Loucy (cell line): Measurements from ENCODE around the gene B3GAT2.

Source experiments
- H2AFZ ChIP-seq: fragments of 200-600 bp; sonication (generic); 2 replicates; pipeline ENCODE4 v1.6.0; 2016; ENCODE audit warnings: antibody characterized with exemption, mild to moderate bottlenecking, low read length, moderate library complexity
- H3F3A ChIP-seq: fragments of 200-600 bp; 2 replicates; pipeline ENCODE4 v1.6.0; 2016; ENCODE audit warnings: antibody characterized with exemption, low read depth, mild to moderate bottlenecking
- H3K27me3 ChIP-seq: fragments of 200-600 bp; sonication (generic); 2 replicates; pipeline ENCODE4 v1.6.1; 2014; ENCODE audit warnings: low read length, mild to moderate bottlenecking; ENCODE audit not compliant: insufficient read depth, poor library complexity, severe bottlenecking
- H3K36me3 ChIP-seq: fragments of 200-600 bp; sonication (generic); 2 replicates; pipeline ENCODE4 v1.6.1; 2016; ENCODE audit warnings: low read length; ENCODE audit not compliant: insufficient read depth
- H3K4me1 ChIP-seq: fragments of 200-600 bp; sonication (generic); 2 replicates; pipeline ENCODE4 v1.5.1; 2014; ENCODE audit warnings: low read length, mild to moderate bottlenecking; ENCODE audit not compliant: insufficient read depth, poor library complexity, severe bottlenecking
- H3K4me2 ChIP-seq: fragments of 200-600 bp; sonication (generic); 2 replicates; pipeline ENCODE4 v1.6.0; 2014; ENCODE audit warnings: antibody characterized with exemption, low read length, low read depth, mild to moderate bottlenecking; ENCODE audit not compliant: poor library complexity, severe bottlenecking
- H3K4me3 ChIP-seq: fragments of 200-600 bp; sonication (generic); 2 replicates; pipeline ENCODE4 v1.5.1; 2014; ENCODE audit warnings: low read length, mild to moderate bottlenecking, mixed read lengths; ENCODE audit not compliant: poor library complexity, severe bottlenecking
- H3K79me2 ChIP-seq: fragments of 200-600 bp; sonication (generic); 2 replicates; pipeline ENCODE4 v1.6.1; 2014; ENCODE audit warnings: low read length; ENCODE audit not compliant: insufficient read depth
- H3K9ac ChIP-seq: fragments of 200-600 bp; sonication (generic); 2 replicates; pipeline ENCODE4 v1.6.0; 2014; ENCODE audit warnings: mild to moderate bottlenecking, low read depth, low read length, moderate library complexity; ENCODE audit not compliant: poor library complexity, severe bottlenecking
- H3K9me2 ChIP-seq: fragments of 200-600 bp; sonication (generic); replicated peaks from 2 replicates; pipeline ENCODE4 v1.6.1; 2016; ENCODE audit warnings: low read depth, low read length, mixed read lengths
- H3K9me3 ChIP-seq: fragments of 200-600 bp; sonication (generic); 2 replicates; pipeline ENCODE4 v1.6.1; 2014; ENCODE audit warnings: mild to moderate bottlenecking, antibody characterized with exemption, low read length, low read depth; ENCODE audit not compliant: insufficient read depth
- H4K20me1 ChIP-seq: fragments of 200-600 bp; sonication (generic); 2 replicates; pipeline ENCODE4 v1.6.0; 2014; ENCODE audit warnings: antibody characterized with exemption, low read length, mild to moderate bottlenecking; ENCODE audit not compliant: insufficient read depth, poor library complexity, severe bottlenecking
- CTCF ChIP-seq: fragments of 200-600 bp; sonication (generic); conservative IDR thresholded peaks from 2 replicates; pipeline ENCODE4 v1.5.1; 2014; ENCODE audit warnings: mild to moderate bottlenecking, antibody characterized with exemption, low read length
- EZH2phosphoT487 ChIP-seq: fragments of 200-600 bp; IDR thresholded peaks from 2 replicates; pipeline ENCODE4 v1.6.1; 2018; ENCODE audit warnings: antibody characterized with exemption, mild to moderate bottlenecking, moderate library complexity, borderline replicate concordance

B3GAT2 gene

GRCh38 chr6:70956191-70956450 is 739 bp downstream of the B3GAT2 start:
- TF ChIP-seq EZH2phosphoT487: no peak
- no peak for TF ChIP-seq CTCF

GRCh38 chr6:70955441-70956190 is 1.2 kb downstream of the B3GAT2 start:
- Histone ChIP-seq H2AFZ (no peak overlapping the region), H3K4me2 (no peak overlapping the region), H3F3A (no peaks in the 10 kb centered on the region), H3K9me3 (no peaks in the 10 kb centered on the region), H3K4me1 (no peaks in the 10 kb centered on the region), H3K9me2 (no peaks in the 10 kb centered on the region), H4K20me1 (no peaks in the 10 kb centered on the region), H3K9ac (no peak overlapping the region), H3K27me3 (no peaks in the 10 kb centered on the region), H3K79me2 (no peaks in the 10 kb centered on the region), H3K36me3 (no peaks in the 10 kb centered on the region), H3K4me3 (no peak overlapping the region)
- TF ChIP-seq EZH2phosphoT487: no peak
- no peak for TF ChIP-seq CTCF

More at GRCh38 chr6:70956191-70956450, 739 bp downstream of the B3GAT2 start:
- Histone ChIP-seq H3K79me2 (no peaks in the 10 kb centered on the region), H3K27me3 (no peaks in the 10 kb centered on the region), H3K36me3 (no peaks in the 10 kb centered on the region), H4K20me1 (no peaks in the 10 kb centered on the region), H3K4me3 (no peak overlapping the region), H3K4me1 (no peaks in the 10 kb centered on the region), H3K9me3 (no peaks in the 10 kb centered on the region), H3K9me2 (no peaks in the 10 kb centered on the region), H3K4me2 (no peak overlapping the region), H3F3A (no peaks in the 10 kb centered on the region), H3K9ac (no peak overlapping the region), H2AFZ (no peak overlapping the region)

- Histone ChIP-seq H3K4me3 (no peak overlapping the region), H3K9ac (no peak overlapping the region), H3F3A (no peaks in the 10 kb centered on the region), H3K9me3 (no peaks in the 10 kb centered on the region), H3K79me2 (no peaks in the 10 kb centered on the region), H2AFZ (no peak overlapping the region), H4K20me1 (no peaks in the 10 kb centered on the region), H3K9me2 (no peaks in the 10 kb centered on the region), H3K36me3 (no peaks in the 10 kb centered on the region), H3K4me2 (no peak overlapping the region), H3K27me3 (no peaks in the 10 kb centered on the region), H3K4me1 (no peaks in the 10 kb centered on the region)
- no peak for TF ChIP-seq EZH2phosphoT487
- no peak for TF ChIP-seq CTCF
Measured at GRCh38 chr6:70954750-70955149, 2.1 kb downstream of the B3GAT2 start.
